WTC11 (cell line): Measurements from ENCODE around the gene RAB8B. TPM values are rescaled to one million over a fixed set of nuclear protein-coding genes. Genes with fewer than 3 reads are reported as not detected.

ENCODE experiments used
- CREM ChIP-seq: sonication (generic); formaldehyde crosslinking; IDR thresholded peaks from 2 replicates; pipeline ENCODE4 v1.8.1; 2022; ENCODE audit warnings: mild to moderate bottlenecking, missing genetic modification reagents, moderate library complexity
- ELF4 ChIP-seq: sonication (generic); formaldehyde crosslinking; IDR thresholded peaks from 2 replicates; pipeline ENCODE4 v1.8.1; 2022; ENCODE audit warnings: low read depth, mild to moderate bottlenecking, moderate library complexity, missing genetic modification reagents
- FOXP1 ChIP-seq: sonication (generic); formaldehyde crosslinking; IDR thresholded peaks from 2 replicates; pipeline ENCODE4 v1.8.0; 2022; ENCODE audit warnings: missing genetic modification reagents, mild to moderate bottlenecking, moderate library complexity, borderline replicate concordance
- GABPB1 ChIP-seq: sonication (generic); formaldehyde crosslinking; IDR thresholded peaks from 2 replicates; pipeline ENCODE4 v1.8.1; 2023; ENCODE audit warnings: mild to moderate bottlenecking, missing genetic modification reagents
- GRHL2 ChIP-seq: fragments of 250-450 bp; sonication (Bioruptor Pico); IDR thresholded peaks from 2 replicates; pipeline ENCODE4 v1.8.0; 2022; ENCODE audit warnings: mild to moderate bottlenecking, moderate library complexity; ENCODE audit not compliant: insufficient replicate concordance, severe bottlenecking
- KAT7 ChIP-seq: sonication (generic); formaldehyde crosslinking; IDR thresholded peaks from 2 replicates; pipeline ENCODE4 v1.8.1; 2023; ENCODE audit warnings: missing genetic modification reagents, mild to moderate bottlenecking, borderline replicate concordance
- MYBL2 ChIP-seq: sonication (generic); formaldehyde crosslinking; IDR thresholded peaks from 2 replicates; pipeline ENCODE4 v1.8.1; 2023; ENCODE audit warnings: mild to moderate bottlenecking, moderate library complexity, missing genetic modification reagents
- NFYB ChIP-seq: sonication (generic); formaldehyde crosslinking; conservative IDR thresholded peaks from 2 replicates; pipeline ENCODE4 v1.8.0; 2022; ENCODE audit warnings: low read depth, missing genetic modification reagents
- NR2C2 ChIP-seq: sonication (generic); formaldehyde crosslinking; IDR thresholded peaks from 2 replicates; pipeline ENCODE4 v1.8.0; 2022; ENCODE audit warnings: mild to moderate bottlenecking, missing genetic modification reagents
- NR3C1 ChIP-seq: sonication (generic); formaldehyde crosslinking; conservative IDR thresholded peaks from 2 replicates; pipeline ENCODE4 v1.8.1; 2023; ENCODE audit warnings: low read depth, mild to moderate bottlenecking, missing genetic modification reagents
- PRRX2 ChIP-seq: fragments of 250-450 bp; sonication (Bioruptor Pico); IDR thresholded peaks from 2 replicates; pipeline ENCODE4 v1.8.0; 2021; ENCODE audit warnings: mild to moderate bottlenecking
- SOX15 ChIP-seq: fragments of 250-450 bp; sonication (Bioruptor Pico); IDR thresholded peaks from 2 replicates; pipeline ENCODE4 v1.9.0; 2021; ENCODE audit warnings: mild to moderate bottlenecking
- TP53 ChIP-seq: sonication (generic); formaldehyde crosslinking; IDR thresholded peaks from 2 replicates; pipeline ENCODE4 v1.8.1; 2023; ENCODE audit warnings: mild to moderate bottlenecking, missing genetic modification reagents
- ZNF219 ChIP-seq: sonication (generic); formaldehyde crosslinking; IDR thresholded peaks from 2 replicates; pipeline ENCODE4 v1.8.0; 2023; ENCODE audit warnings: missing genetic modification reagents, mild to moderate bottlenecking, borderline replicate concordance
- ZNF416 ChIP-seq: fragments of 250-450 bp; sonication (Bioruptor Pico); IDR thresholded peaks from 2 replicates; pipeline ENCODE4 v1.9.0; 2021; ENCODE audit warnings: mild to moderate bottlenecking, inconsistent platforms
- total RNA-seq: library from RNA; stranded (reverse); gene quantifications from 3 replicates; pipeline ENCODE4 v1.2.3, GENCODE V29; 2021
- TF ChIP-seq, protein P1 (sequence below): fragments of 250-450 bp; sonication (Bioruptor Pico); IDR thresholded peaks from 2 replicates; pipeline ENCODE4 v1.9.0; 2021; ENCODE audit warnings: mild to moderate bottlenecking
- TF ChIP-seq, protein P2 (sequence below): sonication (generic); formaldehyde crosslinking; IDR thresholded peaks from 2 replicates; pipeline ENCODE4 v1.8.0; 2022; ENCODE audit warnings: mild to moderate bottlenecking, missing genetic modification reagents
- TF ChIP-seq, protein P3 (sequence below): sonication (generic); formaldehyde crosslinking; IDR thresholded peaks from 2 replicates; pipeline ENCODE4 v1.8.1; 2023; ENCODE audit warnings: mild to moderate bottlenecking, missing genetic modification reagents, moderate library complexity
- TF ChIP-seq, protein P4 (sequence below): fragments of 200-600 bp; IDR thresholded peaks from 2 replicates; pipeline ENCODE4 v1.8.0; 2022; ENCODE audit warnings: antibody characterized with exemption
- TF ChIP-seq, protein P5 (sequence below): sonication (generic); formaldehyde crosslinking; IDR thresholded peaks from 2 replicates; pipeline ENCODE4 v1.8.1; 2023; ENCODE audit warnings: mild to moderate bottlenecking, missing genetic modification reagents
- TF ChIP-seq, protein P6 (sequence below): sonication (generic); formaldehyde crosslinking; IDR thresholded peaks from 2 replicates; pipeline ENCODE4 v1.8.1; 2022; ENCODE audit warnings: mild to moderate bottlenecking, missing genetic modification reagents, moderate library complexity, borderline replicate concordance
- TF ChIP-seq, protein P7 (sequence below): sonication (generic); formaldehyde crosslinking; IDR thresholded peaks from 2 replicates; pipeline ENCODE4 v1.8.0; 2022; ENCODE audit warnings: missing genetic modification reagents
- TF ChIP-seq, protein P8 (sequence below): sonication (generic); formaldehyde crosslinking; IDR thresholded peaks from 2 replicates; pipeline ENCODE4 v1.8.1; 2023; ENCODE audit warnings: mild to moderate bottlenecking, missing genetic modification reagents, borderline replicate concordance

Gene RAB8B
- total RNA-seq, 1 experiment from 2014 or later = 32.5 TPM

DNA sequence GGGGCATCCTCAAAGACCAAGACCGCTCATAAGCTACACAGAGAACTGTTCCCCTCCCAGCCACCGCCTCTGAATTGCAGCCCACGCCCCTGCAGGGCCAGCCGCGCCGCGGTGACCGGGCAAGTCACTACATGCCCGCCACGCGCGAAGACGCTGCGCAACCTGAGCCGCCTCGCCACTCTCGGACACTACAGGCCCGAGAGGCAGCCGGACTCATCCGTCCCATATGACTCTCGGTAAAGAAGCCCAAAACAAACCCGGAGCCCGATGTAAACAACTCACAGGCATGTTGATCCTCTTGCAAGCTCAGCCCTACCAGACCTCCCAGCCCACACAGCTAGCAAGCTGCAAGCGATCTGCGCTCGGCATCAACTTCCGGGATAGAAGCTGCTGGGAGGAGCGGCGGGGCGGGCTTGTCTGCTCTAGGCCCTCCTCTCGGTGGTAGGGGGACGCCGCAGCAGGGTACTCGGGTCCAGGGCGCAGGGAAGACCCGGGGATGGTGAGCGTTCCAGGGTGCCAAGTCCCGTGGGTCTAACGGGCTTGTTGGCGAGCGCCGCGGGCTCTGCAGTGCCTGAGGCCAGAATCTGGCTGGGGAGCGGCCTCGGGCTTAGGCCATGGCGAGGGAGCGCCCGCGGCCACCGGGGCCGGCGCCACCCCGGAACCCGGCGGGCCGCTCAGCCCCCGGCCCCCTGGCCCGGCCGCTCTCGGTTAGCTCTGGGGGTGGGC, 32.1 kb upstream of the RAB8B start, which contains the start of gene RPS27L (continued):
- TF ChIP-seq, protein P1, sequence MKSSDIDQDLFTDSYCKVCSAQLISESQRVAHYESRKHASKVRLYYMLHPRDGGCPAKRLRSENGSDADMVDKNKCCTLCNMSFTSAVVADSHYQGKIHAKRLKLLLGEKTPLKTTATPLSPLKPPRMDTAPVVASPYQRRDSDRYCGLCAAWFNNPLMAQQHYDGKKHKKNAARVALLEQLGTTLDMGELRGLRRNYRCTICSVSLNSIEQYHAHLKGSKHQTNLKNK = no peak
- TF ChIP-seq CREM (CRISPR knock-in tag) = no peak; the same call in 1 of the 2 replicates
- TF ChIP-seq, protein P2, sequence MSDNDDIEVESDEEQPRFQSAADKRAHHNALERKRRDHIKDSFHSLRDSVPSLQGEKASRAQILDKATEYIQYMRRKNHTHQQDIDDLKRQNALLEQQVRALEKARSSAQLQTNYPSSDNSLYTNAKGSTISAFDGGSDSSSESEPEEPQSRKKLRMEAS = peak; percentile 76
- no peak for TF ChIP-seq ZNF219 (CRISPR knock-in tag)
- no peak for TF ChIP-seq GRHL2
- TF ChIP-seq, protein P3, sequence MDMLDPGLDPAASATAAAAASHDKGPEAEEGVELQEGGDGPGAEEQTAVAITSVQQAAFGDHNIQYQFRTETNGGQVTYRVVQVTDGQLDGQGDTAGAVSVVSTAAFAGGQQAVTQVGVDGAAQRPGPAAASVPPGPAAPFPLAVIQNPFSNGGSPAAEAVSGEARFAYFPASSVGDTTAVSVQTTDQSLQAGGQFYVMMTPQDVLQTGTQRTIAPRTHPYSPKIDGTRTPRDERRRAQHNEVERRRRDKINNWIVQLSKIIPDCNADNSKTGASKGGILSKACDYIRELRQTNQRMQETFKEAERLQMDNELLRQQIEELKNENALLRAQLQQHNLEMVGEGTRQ = no peak
- TF ChIP-seq, protein P4, sequence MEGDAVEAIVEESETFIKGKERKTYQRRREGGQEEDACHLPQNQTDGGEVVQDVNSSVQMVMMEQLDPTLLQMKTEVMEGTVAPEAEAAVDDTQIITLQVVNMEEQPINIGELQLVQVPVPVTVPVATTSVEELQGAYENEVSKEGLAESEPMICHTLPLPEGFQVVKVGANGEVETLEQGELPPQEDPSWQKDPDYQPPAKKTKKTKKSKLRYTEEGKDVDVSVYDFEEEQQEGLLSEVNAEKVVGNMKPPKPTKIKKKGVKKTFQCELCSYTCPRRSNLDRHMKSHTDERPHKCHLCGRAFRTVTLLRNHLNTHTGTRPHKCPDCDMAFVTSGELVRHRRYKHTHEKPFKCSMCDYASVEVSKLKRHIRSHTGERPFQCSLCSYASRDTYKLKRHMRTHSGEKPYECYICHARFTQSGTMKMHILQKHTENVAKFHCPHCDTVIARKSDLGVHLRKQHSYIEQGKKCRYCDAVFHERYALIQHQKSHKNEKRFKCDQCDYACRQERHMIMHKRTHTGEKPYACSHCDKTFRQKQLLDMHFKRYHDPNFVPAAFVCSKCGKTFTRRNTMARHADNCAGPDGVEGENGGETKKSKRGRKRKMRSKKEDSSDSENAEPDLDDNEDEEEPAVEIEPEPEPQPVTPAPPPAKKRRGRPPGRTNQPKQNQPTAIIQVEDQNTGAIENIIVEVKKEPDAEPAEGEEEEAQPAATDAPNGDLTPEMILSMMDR = no peak
- TF ChIP-seq, protein P5, sequence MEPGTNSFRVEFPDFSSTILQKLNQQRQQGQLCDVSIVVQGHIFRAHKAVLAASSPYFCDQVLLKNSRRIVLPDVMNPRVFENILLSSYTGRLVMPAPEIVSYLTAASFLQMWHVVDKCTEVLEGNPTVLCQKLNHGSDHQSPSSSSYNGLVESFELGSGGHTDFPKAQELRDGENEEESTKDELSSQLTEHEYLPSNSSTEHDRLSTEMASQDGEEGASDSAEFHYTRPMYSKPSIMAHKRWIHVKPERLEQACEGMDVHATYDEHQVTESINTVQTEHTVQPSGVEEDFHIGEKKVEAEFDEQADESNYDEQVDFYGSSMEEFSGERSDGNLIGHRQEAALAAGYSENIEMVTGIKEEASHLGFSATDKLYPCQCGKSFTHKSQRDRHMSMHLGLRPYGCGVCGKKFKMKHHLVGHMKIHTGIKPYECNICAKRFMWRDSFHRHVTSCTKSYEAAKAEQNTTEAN = no peak
- TF ChIP-seq TP53 (CRISPR knock-in tag) = peak; percentile 99
- TF ChIP-seq MYBL2 (CRISPR knock-in tag) = no peak
- no peak for TF ChIP-seq NR3C1 (CRISPR knock-in tag)
- no peak for TF ChIP-seq ZNF416 (CRISPR knock-in tag)
- peak; percentile 79 for TF ChIP-seq GABPB1 (CRISPR knock-in tag)
- TF ChIP-seq, protein P6, sequence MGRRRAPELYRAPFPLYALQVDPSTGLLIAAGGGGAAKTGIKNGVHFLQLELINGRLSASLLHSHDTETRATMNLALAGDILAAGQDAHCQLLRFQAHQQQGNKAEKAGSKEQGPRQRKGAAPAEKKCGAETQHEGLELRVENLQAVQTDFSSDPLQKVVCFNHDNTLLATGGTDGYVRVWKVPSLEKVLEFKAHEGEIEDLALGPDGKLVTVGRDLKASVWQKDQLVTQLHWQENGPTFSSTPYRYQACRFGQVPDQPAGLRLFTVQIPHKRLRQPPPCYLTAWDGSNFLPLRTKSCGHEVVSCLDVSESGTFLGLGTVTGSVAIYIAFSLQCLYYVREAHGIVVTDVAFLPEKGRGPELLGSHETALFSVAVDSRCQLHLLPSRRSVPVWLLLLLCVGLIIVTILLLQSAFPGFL = no peak
- peak; percentile 74; the same call in 1 of the 2 replicates for TF ChIP-seq FOXP1 (CRISPR knock-in tag)
- TF ChIP-seq, protein P7, sequence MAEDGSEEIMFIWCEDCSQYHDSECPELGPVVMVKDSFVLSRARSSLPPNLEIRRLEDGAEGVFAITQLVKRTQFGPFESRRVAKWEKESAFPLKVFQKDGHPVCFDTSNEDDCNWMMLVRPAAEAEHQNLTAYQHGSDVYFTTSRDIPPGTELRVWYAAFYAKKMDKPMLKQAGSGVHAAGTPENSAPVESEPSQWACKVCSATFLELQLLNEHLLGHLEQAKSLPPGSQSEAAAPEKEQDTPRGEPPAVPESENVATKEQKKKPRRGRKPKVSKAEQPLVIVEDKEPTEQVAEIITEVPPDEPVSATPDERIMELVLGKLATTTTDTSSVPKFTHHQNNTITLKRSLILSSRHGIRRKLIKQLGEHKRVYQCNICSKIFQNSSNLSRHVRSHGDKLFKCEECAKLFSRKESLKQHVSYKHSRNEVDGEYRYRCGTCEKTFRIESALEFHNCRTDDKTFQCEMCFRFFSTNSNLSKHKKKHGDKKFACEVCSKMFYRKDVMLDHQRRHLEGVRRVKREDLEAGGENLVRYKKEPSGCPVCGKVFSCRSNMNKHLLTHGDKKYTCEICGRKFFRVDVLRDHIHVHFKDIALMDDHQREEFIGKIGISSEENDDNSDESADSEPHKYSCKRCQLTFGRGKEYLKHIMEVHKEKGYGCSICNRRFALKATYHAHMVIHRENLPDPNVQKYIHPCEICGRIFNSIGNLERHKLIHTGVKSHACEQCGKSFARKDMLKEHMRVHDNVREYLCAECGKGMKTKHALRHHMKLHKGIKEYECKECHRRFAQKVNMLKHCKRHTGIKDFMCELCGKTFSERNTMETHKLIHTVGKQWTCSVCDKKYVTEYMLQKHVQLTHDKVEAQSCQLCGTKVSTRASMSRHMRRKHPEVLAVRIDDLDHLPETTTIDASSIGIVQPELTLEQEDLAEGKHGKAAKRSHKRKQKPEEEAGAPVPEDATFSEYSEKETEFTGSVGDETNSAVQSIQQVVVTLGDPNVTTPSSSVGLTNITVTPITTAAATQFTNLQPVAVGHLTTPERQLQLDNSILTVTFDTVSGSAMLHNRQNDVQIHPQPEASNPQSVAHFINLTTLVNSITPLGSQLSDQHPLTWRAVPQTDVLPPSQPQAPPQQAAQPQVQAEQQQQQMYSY (CRISPR knock-in tag) = peak; percentile 82
- no peak for TF ChIP-seq ELF4 (CRISPR knock-in tag)
- TF ChIP-seq, protein P8, sequence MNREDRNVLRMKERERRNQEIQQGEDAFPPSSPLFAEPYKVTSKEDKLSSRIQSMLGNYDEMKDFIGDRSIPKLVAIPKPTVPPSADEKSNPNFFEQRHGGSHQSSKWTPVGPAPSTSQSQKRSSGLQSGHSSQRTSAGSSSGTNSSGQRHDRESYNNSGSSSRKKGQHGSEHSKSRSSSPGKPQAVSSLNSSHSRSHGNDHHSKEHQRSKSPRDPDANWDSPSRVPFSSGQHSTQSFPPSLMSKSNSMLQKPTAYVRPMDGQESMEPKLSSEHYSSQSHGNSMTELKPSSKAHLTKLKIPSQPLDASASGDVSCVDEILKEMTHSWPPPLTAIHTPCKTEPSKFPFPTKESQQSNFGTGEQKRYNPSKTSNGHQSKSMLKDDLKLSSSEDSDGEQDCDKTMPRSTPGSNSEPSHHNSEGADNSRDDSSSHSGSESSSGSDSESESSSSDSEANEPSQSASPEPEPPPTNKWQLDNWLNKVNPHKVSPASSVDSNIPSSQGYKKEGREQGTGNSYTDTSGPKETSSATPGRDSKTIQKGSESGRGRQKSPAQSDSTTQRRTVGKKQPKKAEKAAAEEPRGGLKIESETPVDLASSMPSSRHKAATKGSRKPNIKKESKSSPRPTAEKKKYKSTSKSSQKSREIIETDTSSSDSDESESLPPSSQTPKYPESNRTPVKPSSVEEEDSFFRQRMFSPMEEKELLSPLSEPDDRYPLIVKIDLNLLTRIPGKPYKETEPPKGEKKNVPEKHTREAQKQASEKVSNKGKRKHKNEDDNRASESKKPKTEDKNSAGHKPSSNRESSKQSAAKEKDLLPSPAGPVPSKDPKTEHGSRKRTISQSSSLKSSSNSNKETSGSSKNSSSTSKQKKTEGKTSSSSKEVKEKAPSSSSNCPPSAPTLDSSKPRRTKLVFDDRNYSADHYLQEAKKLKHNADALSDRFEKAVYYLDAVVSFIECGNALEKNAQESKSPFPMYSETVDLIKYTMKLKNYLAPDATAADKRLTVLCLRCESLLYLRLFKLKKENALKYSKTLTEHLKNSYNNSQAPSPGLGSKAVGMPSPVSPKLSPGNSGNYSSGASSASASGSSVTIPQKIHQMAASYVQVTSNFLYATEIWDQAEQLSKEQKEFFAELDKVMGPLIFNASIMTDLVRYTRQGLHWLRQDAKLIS = 0 out of 2 replicates have a peak, but pooled peaks have one; percentile 43
- TF ChIP-seq NR2C2 = no peak
- peak; percentile 76 for TF ChIP-seq KAT7 (CRISPR knock-in tag)
- TF ChIP-seq NFYB = no peak
- no peak for TF ChIP-seq SOX15
- TF ChIP-seq PRRX2 (CRISPR knock-in tag) = no peak
